GM12874 (cell line): Measurements from ENCODE around the gene ACVRL1.

ENCODE experiments used
- TF ChIP-seq, protein P1 (sequence below): IDR thresholded peaks from 2 replicates; pipeline ENCODE4 v1.5.1; 2011; ENCODE audit warnings: low read depth, mild to moderate bottlenecking, control low read depth, low read length, moderate library complexity; ENCODE audit not compliant: insufficient read depth

ACVRL1 gene

DNA sequence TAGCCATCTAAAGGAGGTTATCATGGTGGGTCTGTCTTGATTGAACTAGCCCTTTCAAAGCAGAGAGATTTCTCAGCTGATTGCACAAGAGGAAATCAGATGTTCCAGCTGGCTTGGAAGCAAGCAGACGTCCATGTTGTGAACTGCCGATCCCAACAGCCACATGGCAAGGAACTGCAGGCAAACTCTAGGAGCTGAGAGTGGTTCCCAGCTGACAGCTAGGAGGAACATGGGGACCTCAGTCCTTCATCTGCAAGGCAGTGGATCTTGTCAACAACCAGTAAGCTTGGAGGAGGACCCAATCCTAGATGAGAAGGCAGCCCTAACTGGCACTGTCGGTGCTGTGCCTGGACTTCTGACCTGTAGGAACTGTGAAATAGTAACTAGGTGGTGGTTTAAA lies 51.9 kb downstream of the ACVRL1 start:
- TF ChIP-seq, protein P1, sequence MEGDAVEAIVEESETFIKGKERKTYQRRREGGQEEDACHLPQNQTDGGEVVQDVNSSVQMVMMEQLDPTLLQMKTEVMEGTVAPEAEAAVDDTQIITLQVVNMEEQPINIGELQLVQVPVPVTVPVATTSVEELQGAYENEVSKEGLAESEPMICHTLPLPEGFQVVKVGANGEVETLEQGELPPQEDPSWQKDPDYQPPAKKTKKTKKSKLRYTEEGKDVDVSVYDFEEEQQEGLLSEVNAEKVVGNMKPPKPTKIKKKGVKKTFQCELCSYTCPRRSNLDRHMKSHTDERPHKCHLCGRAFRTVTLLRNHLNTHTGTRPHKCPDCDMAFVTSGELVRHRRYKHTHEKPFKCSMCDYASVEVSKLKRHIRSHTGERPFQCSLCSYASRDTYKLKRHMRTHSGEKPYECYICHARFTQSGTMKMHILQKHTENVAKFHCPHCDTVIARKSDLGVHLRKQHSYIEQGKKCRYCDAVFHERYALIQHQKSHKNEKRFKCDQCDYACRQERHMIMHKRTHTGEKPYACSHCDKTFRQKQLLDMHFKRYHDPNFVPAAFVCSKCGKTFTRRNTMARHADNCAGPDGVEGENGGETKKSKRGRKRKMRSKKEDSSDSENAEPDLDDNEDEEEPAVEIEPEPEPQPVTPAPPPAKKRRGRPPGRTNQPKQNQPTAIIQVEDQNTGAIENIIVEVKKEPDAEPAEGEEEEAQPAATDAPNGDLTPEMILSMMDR: no peak

DNA sequence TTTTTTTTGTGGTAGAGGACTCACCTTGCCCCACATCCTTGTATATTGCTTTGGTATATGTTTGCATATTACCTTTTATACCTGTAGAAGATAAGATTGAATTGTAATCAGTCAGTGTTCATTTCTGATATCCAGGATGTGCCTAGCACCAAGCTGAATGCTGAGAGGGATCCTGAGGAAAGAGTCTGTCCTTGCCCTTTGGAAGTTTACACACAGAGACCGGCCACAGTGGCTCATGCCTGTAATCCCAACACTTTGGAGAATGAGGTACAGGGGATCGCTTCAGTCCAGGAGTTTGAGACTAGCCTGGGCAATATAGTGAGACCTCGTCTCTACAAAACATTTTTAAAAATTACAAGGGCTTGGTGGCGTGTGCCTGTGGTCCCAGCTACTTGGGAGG lies 52.6 kb downstream of the ACVRL1 start:
- TF ChIP-seq, protein P1: no peak

DNA sequence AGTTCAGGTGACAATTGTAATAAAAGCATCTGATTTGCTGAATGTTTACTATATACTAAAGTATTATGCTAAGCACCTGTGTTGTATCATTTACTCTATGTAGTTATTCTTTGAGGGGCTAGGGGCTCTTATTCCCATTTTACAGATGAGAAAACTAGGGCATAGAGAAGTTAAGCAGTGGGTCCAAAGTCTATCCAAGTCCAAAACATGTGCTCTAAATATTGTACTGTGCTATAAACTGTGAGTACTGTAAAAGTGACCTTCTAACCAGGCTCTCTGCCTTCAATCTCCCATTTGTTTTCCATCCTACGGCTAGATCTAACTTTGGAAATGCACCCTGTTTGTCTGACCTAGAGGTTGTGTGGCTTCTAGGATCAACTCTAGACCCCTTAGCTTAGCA lies 53.2 kb downstream of the ACVRL1 start:
- TF ChIP-seq, protein P1: no peak

DNA sequence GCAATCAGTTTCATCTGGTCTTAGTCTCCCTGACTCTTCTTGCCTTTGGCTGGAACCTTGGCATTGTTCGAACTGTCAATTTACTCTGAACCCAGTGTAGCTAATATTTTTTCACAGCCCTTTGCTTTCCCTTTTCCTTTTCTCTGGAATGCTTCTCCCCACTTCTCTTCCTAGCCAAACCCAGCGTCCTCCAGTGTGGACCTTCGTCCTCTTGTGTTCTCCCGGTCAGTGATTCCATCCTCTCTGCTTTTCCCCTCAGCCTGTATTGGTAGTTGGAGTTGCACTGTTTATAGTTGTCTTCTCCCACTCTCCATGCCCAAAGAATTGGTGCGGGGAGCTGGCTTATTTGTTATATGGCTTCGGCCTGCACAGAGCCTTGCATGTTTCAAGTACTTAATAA lies 53.6 kb downstream of the ACVRL1 start:
- TF ChIP-seq, protein P1: no peak

DNA sequence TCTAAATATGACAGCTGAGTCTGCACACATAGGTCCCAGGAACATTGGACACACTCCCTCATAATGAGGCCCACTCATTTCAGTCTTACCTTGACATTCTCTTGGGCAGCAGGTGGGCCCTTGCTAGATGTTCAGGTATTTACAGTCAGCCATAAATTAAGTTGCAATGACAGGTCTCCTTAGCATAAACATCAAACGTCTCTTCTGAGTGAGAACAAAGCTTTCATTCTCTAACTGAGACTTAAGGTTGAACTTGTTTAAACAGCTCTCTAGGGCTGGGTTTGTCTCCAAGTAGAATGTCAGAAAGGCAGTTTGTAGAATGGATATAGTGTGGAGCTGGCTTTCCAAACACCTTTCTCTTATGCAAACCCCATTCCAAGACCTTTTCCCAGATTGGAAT lies 54.5 kb downstream of the ACVRL1 start:
- TF ChIP-seq, protein P1: no peak

DNA sequence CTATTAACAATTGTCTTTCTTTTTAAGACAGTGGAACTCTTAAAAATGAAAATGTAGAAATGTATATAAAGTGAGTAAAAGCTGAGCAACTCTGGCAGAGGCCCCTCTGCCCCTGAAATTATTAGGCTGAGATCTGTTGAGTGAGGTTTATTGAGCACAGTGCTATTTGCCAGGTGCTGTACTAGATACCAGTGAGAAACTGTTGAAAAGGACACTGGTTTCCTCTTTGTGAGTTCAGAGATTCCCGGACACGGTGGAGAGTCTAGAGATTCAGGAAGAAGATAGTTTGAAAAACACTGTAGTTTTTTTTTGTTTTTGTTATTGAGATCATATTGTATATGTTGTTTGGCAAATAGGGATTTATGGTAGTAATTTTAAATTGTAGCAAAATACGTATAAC lies 55.4 kb downstream of the ACVRL1 start:
- TF ChIP-seq, protein P1: no peak

DNA sequence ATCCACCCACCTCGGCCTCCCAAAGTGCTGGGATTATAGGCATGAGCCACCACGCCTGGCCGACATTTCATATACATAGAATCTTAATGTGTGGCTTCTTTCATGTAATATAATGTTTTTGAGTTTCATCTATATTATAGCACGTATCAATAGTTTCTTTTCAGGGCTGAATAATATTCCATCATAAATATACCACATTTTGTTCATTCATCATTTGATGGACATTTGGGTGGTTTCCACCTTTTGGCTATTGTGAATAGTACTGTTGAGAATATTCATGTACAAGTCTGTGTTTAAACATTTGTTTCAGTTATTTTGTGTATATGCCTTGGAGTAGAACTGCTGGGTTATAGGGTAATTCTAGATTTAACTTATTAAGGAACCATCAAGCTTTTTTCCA lies 56.2 kb downstream of the ACVRL1 start:
- TF ChIP-seq, protein P1: no peak

DNA sequence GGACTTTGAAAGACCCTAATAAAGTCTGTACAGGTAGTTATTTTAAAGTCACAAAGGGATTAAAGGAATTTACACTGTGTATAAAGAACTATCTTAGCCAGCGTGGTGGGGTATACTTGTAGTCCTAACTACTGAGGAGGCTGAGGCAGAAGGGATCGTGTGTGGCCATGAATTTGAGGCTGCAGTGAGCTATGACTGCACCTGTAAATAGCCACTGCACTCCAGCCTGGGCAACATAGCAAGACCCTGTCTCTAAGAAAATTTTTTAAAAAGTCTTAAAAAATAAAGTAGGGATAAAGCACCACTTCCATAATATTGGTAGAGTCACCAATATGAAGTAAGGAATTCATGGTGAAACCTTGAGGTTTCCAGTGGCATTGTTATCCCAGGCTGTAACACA lies 62.3 kb downstream of the ACVRL1 start:
- TF ChIP-seq, protein P1: no peak
